HUDEP-2 (cell line): ENCODE results near the gene VENTX.

Source experiments
- DNase-seq, 76 experiments: peaks; one replicate each; lab custom pipeline; 2025; ENCODE audit not compliant: unreplicated experiment in 76 of 76; lab: John Stamatoyannopoulos, UW

VENTX gene

DNA sequence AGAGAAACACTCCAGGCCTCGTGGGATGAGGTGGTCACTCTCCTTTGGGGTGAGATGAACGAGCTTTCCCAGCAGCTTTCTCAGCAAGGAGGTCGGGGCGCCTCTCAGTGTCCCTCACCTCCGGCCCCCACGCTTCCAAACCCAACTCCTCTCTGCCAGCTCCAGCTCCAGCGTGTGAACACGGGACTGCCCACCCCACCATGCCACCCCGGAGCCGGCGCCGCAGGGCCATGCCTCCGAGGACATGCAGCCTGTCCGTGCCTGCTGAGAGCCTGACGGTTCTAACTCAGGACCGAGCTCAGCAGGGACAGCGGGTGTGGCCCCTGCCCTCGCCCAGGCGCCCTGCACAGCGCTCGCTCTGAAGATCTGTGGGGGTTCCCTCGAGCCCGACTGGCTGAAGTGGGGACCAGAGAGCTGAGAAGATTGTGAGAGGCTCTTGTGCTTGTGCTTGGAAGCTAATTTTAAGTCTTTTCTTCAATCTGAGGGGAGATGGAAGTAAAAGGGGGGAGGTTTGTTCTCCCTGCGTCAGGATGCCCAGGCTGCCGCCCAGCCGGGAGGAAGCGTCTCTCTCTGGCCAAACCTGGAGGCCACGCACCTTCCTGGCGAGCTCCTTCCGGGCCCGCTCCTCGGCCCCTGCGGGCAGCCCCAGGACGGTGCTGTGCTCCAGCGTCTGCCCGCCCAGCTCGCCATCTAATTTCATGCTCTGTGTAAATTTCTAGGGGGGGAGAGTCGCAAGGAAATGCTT is 44.1 kb downstream of the VENTX start:
- DNase-seq, result no peak

GRCh38 chr10:133282846-133283390 is 45.3 kb downstream of the VENTX start:
- no peak for DNase-seq

DNA sequence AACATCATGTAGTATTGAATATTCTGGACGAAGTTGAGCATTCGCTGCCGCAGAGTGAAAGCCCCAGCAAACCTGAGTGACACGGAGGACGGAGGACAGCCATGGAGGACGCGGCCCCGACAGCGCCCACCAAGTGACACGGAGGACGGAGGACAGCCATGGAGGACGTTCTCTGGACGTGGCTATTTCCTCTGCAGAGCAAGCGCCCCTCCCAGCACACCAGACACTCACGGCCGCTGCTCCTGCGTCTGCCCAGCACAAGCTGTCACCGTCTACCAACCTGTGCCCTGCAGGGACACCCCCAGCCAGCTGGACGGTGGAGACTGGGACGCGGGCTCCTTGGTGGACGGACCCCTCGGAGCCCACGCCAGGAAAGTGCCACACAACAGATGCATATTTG is 46.3 kb downstream of the VENTX start:
- DNase-seq, result no peak

GRCh38 chr10:133285217-133285616 is 47.6 kb downstream of the VENTX start:
- DNase-seq, result no peak

DNA sequence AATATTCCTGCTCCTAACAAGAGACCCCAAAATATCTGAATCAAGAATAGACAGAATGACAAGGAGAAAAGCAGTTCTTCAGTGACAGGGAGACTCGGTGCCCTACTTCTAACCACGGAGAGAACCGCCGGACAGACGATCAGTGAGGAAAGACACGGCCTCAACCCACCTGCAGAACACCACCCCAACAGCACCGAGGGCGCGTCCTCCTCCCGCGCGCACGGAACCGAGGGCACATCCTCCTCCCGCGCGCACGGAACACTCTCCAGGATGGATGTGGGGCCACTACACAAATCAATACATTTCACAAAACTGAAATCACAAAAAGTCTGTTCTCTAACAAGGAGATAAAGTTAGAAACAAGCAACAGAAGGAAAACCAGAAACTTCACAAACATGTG is 48.7 kb downstream of the VENTX start:
- no peak for DNase-seq

DNA sequence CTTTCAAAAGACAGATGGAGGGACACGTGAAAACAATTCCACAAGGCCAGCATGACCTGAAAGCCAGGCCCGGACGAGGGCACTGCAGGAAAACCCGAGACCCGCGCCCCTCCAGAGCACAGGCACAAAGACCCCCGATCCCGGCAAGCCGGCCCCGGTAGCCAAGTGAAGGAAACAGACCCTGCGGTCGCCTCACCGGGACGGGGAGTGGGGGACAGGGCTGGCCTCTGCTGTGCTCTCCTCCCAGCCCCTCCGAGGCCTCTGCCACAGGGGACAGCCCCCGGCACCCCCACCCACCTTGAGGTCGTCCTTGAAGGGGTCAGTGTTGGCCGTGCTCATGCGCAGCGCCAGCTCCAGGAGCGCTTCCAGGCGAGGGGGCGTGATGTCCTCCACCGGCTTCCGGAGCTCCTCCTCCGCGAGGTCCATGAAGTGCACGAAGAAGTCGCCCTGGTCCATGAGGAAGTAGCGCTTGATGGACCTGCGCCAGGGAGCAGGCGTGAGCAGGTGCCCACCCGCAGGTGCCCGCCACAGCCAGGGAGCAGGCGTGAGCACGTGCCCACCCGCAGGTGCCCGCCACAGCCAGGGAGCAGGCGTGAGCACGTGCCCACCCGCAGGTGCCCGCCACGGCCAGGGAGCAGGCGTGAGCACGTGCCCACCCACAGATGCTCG is 50.3 kb downstream of the VENTX start:
- DNase-seq, result no peak

GRCh38 chr10:133289761-133290160 is 52.1 kb downstream of the VENTX start:
- no peak for DNase-seq
